ENCODE data around the gene PACS1.

PACS1 gene

DNA sequence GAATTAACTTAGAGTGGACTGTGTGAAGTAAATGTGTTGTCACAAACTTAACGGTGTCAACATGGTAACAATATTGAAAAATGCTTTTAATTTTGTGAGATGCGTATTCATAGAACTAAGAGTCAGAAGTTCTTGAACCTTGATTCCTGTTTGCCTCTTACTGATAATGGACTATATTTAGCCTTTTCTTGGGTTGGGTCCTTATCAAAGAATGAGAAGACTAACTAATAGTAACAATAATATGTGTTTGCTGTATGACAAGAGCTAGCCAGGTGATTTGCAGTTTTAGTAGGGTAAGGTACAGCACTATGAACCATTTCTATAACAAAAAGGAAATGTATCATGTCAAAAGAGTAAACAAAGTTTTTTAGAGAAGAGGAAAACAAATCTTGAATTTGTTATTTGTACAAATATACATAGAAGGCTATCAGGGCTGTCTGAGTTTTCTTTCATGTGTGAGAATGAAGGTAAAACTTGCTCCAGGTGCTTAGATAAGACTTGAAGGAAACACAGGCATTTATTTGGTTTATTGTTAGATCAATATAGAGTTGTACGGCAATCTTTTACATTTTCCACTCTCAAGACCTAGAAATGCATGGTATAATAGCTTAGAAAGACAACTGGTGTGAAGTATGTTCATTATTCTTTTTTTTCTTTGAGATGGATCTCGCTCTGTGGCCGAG, 74.1 kb downstream of the PACS1 start:
- no peak for DNase-seq

DNA sequence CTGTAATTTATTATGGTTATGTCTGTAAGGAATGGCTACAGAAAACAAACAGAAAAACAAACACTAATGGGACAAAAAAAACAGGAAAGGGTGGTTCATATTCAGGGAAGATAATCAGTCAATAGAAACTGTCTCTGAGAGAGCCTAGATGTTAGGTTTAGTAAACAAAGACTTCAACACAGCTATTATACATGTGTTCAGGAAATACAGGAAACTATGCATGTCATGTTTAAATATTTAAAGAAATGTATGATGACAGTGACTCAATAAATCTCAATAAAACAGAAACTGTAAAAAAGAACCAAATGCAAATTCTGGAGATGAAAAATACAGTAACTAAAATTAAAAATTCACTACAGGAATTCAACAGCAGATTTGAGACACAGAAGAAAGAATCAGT, 76.0 kb downstream of the PACS1 start:
- DNase-seq: no peak

DNA sequence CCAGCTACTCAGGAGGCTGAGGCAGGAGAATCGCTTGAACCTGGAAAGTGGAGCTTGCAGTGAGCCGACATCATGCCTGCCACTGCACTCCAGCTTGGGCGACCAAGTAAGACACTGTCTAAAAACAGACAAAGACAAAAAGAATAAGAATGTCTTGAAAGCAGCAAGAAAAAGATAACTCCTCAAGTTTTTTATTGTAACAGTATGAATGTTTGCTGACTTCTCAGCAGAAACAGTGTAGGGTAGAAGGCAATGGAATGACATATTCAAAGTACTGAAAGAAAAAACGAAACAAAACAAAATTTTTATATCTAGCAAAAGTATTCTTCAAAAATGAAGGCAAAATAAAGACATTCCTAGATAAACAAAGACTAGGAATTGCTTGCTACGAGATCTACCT, 76.9 kb downstream of the PACS1 start:
- DNase-seq: no peak

DNA sequence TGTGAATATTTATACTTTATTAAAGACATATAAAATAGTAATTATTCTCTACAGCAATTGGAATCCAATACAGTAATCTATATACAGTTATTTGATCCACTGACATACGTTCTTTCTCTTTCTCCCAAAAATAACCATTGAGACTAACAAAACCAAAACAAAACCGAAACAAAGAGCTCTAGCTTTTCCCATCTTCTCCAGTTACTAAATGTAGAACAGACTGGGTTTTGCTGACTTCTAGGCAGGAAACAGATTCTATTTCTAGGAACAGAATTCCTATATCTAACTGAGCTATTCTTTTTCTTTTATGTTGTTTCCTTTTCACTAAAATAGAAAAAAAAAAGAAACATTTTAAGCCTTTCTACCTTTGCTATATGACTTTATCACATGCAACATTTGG, 80.1 kb downstream of the PACS1 start:
- no peak for DNase-seq

DNA sequence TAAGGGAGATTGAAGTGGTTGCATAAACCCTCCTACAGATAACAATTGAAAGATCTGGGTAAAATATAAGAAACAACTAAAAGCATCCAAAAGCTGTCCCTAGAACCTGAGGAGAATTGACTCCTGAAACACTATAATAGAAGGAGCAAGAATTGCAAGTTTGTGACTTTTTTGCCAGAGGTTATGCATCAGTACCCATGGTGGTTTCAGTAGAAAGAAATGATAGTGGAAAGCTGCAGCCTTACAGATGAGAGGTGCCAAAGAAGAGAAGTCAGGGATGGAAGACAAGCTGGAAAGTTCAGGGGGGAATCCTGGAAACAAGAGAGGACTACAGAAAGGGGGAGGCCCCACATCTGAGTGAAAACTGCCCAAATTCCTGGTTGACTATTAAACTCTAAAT, 80.7 kb downstream of the PACS1 start:
- no peak for DNase-seq

DNA sequence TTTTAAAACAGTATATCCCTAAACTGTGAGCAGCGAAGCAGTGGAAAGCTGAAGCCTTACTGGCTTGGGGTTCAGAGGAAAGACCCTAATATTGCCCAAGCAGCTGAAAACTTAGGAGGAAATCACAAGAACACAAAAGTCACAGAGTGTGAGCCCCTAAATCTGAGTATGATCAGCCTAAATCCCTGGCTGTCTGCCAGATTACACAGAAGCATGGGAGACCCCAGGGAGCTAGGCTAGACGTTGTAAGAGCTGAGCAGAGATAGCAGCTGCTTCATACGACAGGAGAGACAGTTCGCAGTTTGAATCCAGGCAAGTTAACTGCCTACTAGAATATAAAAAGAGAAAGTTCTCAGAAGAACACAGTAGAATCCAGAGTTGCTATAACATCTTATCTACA, 81.2 kb downstream of the PACS1 start:
- DNase-seq: no peak

DNA sequence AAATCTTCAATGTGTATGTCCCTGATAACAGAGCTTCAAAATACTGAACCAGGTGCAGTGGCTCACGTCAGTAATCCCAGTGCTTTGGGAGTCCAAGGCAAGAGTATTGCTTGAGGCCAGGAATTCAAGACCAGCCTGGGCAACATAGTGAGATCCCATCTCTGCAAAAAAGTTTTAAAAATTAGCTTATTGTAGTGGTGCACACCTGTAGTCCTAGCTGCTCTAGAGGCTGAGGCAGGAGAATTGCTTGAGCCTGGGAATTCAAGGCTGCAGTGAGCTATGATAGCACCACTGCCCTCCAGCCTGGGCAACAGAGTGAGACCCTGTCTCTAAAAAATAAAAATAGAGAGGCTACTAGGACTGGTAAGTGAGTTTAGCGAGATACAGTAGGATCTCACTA, 84.0 kb downstream of the PACS1 start:
- DNase-seq: no peak

DNA sequence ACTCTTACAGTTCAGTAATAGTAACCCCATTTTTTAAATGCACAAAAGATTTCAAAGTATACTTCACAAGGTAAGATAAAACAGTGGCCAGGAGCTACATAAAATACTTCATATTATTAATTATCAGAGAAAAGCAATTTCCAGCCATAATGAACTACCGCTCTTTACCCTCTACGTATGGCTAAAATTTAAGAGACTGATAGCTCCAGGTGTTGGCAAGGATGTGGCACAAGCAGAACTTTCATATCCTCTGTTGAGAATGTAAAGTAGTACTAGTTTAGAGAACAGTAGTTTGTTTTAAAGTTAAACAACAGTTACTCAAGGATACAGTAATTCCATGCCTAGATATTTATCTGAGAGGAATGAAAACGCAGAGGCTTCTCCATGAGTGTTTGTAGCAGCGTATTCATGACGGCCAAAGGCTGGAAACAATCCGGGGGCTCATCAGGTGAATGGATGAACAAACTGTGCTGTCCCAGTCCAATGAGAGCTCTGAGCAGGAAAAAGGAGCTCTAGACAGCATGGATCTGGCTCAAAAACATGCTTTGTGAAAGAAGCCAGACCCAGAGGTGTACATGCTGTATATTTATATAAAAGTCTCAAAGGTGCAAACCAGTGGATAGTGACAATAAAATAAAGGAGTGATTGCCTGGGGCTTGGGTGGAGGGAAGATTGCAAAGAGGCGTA, 85.5 kb downstream of the PACS1 start:
- DNase-seq: no peak

DNA sequence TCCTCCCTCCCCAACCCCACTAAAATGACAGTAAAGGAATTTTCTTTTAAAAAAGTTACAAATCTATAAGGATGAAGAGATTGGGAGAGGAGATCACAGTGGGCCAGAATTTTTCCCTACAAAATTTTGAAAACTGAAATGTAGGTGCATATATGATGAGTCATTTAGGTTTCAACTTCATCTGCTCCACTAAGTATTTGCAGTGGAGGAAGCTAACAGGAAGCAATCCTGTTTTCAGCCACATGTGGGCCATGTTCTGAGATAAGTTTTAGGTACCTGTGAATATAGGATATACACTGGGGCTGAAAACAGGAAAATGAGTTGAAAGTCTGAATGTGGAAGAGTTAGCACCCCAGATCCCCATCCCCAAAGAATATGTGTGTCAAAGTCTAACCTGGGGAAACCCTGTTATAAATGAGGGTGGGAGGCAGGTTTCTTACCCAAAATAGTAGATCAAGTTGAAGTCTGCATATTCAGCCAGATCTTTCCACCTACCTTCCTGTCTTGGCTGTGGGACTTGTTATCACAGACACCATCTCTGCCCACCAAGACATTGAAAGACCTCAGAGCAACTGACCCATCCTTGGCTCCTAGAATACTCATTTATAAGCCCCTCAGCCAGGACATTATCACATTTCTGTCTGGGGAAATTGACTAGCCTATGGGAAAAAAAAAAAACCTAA, 87.3 kb downstream of the PACS1 start:
- no peak for DNase-seq

DNA sequence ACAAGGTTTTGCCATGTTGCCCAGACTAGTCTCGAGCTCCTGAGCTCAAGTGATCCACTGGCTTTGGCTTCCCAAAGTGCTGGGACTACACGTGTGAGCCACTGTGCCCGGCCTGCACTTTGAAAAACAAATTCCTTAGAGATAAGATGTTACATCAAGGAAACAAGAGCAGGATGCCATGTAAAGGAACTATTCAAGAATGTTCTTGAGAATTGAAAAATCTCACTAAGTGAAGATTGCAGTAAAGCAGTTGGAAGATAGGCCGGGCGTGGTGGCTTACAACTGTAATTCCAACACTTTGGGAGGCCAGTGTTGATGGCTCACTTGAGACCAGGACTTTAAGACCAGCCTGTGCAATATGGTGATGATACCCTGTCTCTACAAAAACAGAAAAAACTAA, 88.1 kb downstream of the PACS1 start:
- no peak for DNase-seq

DNA sequence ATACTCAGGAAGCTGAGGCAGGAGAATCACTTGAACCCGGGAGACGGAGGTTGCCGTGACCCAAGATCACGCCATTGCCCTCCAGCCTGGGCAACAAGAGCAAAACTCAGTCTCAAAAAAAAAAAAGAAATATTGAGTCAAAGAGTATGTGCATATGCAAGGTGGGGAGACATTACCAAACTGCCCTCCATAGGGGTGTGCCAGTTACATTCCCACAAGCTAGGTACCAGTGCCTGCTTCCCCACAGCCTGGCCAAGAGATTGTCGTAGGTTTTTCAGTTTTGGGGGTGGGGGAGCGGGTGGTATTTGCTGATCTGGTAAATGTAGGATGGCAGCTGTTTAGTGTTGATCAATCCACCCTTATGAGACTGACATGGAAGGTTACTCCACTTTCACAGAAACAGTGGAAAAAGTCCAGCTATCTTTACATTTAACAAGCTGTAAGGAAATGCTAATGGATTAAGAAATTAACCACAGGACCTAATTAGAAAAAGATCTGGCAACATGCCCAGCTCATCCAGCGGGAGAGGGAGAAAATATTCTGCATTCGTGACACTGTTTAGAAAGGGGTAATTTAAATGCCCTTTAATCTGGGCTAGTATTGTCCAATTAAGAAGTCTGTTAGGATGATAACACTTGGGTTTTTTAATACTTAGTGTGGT, 89.4 kb downstream of the PACS1 start:
- no peak for DNase-seq

DNA sequence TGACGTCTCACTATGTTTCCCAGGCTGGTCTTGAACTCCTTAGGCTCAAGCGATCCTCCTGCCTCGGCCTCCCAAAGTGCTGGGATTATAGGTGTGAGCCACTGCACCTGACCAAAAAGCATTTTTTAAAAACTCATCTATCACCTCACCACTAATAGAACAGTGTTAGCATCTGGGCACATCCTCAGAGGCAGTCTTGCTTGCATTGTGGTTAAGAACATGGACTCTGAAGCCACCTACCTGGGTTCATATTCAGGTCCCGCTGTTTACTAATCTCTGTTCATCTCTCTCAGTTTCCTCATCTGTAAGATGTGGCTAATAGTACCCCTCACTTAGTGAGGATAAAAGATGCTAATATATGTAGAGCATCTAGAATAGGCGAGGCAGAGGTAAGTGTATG, 90.6 kb downstream of the PACS1 start:
- no peak for DNase-seq

DNA sequence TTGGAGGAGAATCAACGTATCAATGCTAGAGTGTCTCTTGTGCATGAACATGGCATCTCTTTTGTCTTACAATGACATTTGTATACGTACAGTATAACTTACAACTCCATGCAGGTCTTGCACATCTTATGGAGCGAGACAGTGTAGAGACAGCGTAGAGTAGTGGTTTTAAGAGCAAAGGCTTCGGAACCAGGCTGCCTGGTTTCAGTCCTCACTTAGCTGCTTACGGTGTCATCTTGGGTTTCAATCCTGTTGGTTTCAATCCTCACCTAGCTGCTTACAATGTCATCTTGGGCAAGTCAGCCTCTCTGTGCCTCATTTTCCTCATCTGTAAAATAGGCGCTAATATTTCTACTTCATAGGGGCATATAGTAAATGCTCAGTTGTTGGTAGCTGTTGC, 98.2 kb downstream of the PACS1 start:
- DNase-seq: no peak

DNA sequence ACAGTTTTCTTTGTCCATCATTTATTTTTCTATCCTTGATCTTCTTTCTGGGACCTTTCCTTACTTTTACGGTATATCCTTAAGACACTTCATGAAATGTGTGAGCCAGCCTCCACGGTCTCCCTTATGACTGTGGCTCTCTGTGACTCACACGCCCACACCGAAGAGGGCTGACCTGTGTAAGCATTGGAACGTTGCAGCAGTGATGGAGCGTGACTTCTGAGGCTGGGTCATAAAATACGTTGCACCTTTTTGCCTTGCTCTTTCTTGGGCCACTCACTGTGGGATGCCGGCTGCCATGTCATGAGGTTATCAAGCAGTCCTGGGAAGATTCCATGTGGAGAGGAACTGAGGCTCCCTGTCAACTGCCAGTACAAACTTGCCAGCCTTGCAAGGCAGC, 102.1 kb downstream of the PACS1 start:
- DNase-seq: no peak

DNA sequence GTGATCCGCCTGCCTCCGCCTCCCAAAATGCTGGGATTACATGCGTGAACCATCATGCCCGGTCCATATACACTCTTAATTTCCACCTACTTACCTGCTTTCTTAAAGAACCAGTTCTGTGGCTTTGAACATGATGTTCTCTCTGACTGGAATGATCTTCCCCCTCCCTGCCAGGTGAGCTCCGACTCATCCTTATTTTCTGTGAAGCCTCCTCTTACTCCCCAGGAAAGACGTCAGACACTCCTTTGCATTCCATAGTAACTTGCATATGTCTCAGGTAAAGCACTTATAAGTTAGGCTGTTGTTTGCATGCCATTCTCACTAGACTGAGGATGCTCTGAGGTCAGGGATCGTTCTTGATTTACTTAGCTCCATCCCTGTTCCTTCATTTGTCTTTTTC, 106.6 kb downstream of the PACS1 start:
- DNase-seq: no peak

DNA sequence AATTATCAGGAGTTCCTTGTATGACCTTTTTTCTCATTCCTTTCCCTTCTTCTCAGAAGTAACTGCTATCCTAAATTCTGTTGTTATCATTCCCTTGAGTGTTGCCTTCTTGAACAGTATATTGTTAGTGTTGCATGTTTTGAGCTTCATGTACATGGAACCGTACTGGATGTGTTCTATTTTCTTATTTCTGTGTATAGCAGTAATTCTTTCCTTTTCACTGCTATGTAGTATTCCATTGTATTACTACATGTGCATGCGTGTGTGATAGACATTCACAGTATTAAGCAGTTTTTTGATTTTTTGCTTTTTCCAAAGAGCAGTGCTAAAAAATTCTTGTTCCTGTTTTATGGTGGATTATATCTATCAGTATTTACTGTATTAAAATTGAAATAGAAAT, 108.1 kb downstream of the PACS1 start:
- no peak for DNase-seq

DNA sequence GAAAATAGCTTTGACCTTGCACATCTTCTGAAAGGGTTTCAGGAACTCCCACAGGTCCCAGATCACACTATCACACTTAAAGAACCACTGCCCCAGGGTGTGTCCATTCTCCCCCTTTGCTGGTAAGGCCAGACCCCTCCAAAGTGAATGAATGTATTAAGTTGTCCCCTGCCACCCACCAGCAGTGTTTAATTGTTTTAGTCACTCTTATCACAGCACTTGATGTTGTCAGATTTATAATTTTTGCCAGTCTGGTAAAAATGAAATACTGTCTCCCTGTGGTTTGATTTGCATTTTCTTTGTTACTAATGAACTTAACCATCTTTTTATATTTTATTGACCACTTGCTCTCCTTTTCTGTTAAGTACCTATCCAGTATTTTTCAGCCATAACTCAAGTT, 108.8 kb downstream of the PACS1 start:
- DNase-seq: no peak

DNA sequence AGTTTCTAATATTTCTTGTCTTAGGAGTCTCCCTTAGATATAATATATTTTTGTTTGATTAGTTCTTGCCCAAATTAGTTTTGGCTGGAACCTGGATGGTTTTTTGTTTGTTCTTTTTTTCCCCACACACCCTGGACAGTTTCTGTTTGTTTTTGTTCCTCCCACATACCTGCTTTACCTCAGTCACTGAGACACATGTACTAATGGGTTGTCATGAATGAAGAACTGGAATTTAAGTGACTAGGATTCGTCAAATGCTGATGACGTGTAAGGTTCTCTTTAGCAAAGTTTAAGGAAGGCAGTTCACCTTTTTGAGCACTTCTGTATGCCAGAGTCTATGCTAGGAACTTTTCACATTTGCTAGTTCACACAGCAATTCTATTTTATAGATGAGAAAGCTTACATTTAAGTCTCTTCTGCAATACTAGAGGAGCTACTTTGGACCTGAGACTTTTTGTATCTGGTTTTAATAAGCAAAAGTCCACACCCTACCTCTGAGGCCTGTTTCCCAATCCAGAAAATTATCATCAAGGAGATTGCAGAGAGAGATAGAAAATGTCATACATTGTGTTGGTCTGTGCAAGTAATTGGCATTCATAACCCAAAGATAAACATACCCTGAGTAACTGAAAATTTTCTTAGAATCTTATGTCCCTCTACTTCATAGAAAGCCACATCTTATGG, 111.7 kb downstream of the PACS1 start:
- no peak for DNase-seq

DNA sequence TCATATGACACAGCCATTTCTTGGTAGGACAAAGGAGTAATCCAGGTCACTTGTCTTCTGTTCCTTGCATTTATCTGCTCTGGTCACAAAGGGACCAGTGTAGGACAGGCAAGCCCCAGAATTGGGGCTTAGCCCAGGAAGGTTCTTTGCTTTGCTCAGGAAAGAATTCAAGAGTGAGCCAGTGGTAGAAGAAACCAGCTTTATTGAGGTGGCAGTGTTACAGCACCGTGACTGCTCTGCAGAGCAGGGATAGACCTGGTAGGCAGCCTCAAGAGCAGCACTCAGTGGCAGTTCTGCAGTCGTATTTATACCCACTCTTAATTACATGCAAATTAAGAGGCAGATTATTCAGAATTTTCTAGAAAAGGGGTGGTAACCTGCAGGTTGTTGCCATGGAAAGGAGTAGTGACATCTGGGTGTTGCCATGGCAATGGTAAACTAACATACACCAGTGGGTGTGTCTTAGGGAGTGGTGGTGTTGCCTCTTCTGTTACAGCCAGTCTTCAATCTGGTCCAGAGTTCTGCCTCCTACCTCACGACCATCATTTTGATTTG, 113.5 kb downstream of the PACS1 start:
- DNase-seq: no peak

DNA sequence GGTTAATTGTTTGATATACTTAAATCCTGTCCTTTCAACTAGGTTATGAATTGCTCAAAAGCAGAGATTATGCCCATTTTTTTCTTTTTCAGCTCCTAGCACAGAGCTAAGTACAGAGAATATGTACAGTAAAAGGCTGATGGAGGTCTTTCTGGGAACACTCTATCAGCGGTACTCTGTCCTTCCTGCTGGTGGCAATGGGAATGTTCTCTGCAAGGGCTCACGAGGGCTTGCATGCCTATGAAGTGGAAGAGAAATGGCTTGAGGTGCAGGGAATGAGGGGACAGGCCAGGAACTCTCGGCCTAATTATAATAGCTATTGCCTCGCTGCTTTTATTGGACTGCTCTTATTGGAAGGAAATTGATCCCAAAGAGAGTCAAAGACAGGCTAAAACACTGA, 114.7 kb downstream of the PACS1 start:
- no peak for DNase-seq

DNA sequence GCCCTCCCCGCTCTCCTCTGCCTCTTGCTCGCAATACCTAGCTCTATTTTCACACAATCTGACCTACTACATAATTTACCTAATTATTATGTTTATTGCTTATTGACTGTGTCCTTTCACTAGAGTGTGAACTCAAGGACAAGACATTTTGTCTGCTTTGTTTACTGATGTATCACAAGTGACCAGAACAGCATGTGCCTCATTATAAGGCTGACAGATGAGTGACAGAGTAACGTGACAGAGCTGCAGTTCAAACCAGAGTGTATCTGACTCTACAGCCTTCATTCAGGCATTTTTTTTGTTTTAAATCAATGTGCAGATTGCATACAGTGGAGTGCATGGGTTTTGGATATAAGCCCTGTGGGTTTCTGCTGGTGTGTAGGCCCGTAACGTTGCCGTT, 116.4 kb downstream of the PACS1 start:
- no peak for DNase-seq

DNA sequence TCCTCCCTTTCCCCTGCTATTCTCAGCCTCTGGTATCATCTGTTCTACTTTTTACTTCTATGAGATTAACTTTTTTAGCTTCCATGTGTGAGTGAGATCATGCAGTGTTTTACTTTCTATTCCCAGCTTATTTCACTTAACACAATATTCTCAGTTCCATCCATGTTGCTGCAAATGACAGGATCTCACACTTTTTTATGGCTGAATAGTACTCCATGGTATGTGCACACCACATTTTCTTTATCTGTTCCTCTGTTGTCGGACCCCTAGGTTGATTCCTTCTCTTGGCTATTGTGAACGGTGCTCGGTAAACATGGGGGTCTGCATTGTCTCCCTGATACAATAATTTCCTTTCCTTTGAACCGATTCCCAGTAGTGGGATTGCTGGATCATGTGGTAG, 117.4 kb downstream of the PACS1 start:
- DNase-seq: no peak

DNA sequence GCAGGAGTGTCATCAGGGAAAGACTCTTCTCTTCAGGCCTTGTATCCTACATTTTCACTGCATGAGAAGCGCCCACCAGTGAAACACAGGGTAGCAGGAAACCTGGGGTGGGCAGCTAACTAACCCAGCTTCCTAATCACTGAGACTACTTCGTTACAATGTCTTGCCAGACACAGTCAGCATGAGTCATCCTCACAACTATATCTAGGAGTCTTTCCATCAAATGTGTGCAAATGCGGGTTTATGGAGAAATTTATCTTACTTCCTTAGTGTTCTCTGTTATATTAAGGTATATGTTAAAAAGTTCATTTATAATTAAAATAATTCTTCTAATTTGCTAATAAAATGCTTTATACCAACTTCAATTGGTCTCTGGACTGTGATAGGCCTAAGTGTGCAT, 118.5 kb downstream of the PACS1 start:
- DNase-seq: no peak
